SU-DHL-6 (cell line): ENCODE results near the gene SEH1L.

Source experiments
- EZH2phosphoT487 ChIP-seq: fragments of 200-600 bp; sonication (generic), shearing (Covaris generic); conservative IDR thresholded peaks from 2 replicates; pipeline ENCODE4 v1.6.1; 2018; ENCODE audit warnings: mild to moderate bottlenecking, antibody characterized with exemption, low read length, moderate library complexity, mixed read lengths
- TF ChIP-seq, protein P1 (sequence below): fragments of 200-600 bp; sonication (generic); IDR thresholded peaks from one replicate; pipeline ENCODE4 v1.5.1; 2017; ENCODE audit warnings: antibody characterized with exemption, mild to moderate bottlenecking, low read length, moderate library complexity; ENCODE audit not compliant: insufficient read depth, poor library complexity, severe bottlenecking

GRCh38 chr18:13004396-13004795 lies 56.6 kb downstream of the SEH1L start:
- TF ChIP-seq, protein P1, sequence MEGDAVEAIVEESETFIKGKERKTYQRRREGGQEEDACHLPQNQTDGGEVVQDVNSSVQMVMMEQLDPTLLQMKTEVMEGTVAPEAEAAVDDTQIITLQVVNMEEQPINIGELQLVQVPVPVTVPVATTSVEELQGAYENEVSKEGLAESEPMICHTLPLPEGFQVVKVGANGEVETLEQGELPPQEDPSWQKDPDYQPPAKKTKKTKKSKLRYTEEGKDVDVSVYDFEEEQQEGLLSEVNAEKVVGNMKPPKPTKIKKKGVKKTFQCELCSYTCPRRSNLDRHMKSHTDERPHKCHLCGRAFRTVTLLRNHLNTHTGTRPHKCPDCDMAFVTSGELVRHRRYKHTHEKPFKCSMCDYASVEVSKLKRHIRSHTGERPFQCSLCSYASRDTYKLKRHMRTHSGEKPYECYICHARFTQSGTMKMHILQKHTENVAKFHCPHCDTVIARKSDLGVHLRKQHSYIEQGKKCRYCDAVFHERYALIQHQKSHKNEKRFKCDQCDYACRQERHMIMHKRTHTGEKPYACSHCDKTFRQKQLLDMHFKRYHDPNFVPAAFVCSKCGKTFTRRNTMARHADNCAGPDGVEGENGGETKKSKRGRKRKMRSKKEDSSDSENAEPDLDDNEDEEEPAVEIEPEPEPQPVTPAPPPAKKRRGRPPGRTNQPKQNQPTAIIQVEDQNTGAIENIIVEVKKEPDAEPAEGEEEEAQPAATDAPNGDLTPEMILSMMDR: no peak
- no peak for TF ChIP-seq EZH2phosphoT487
